H9 (cell line): ENCODE data around the gene PYROXD2. TPM values are rescaled to one million over a fixed set of nuclear protein-coding genes. Genes with fewer than 3 reads are reported as not detected.

Experiments
- DNase-seq: peaks from one replicate; pipeline ENCODE4 v3.0.0-alpha.2; 2017
- H2AFZ ChIP-seq: one replicate; pipeline ENCODE4 v1.6.1; 2013; ENCODE audit warnings: mild to moderate bottlenecking, low read length, control low read depth, moderate library complexity
- H2AK5ac ChIP-seq: 2 replicates; pipeline ENCODE4 v1.6.1; 2013; ENCODE audit warnings: low read length, control low read depth, mixed read lengths; ENCODE audit not compliant: insufficient read length
- H2BK120ac ChIP-seq: one replicate; pipeline ENCODE4 v1.6.1; 2013; ENCODE audit warnings: low read depth, mild to moderate bottlenecking, low read length, control low read depth, inconsistent platforms; ENCODE audit not compliant: poor library complexity, severe bottlenecking
- H2BK12ac ChIP-seq: 2 replicates; pipeline ENCODE4 v1.6.1; 2013; ENCODE audit warnings: low read length, control low read depth, mixed read lengths, low read depth; ENCODE audit not compliant: insufficient read length
- H2BK15ac ChIP-seq: 2 replicates; pipeline ENCODE4 v1.6.1; 2013; ENCODE audit warnings: low read depth, low read length, control low read depth
- H2BK20ac ChIP-seq: one replicate; pipeline ENCODE4 v1.6.1; 2013; ENCODE audit warnings: low read depth, mild to moderate bottlenecking, low read length, control low read depth, inconsistent platforms; ENCODE audit not compliant: poor library complexity, severe bottlenecking
- H2BK5ac ChIP-seq: 2 replicates; pipeline ENCODE4 v1.6.1; 2013; ENCODE audit warnings: low read length, control low read depth, mixed read lengths; ENCODE audit not compliant: insufficient read length
- H3K14ac ChIP-seq: 2 replicates; pipeline ENCODE4 v1.6.1; 2013; ENCODE audit warnings: low read length, control low read depth; ENCODE audit not compliant: insufficient read depth
- H3K18ac ChIP-seq: 2 replicates; pipeline ENCODE4 v1.6.1; 2013; ENCODE audit warnings: low read depth, mild to moderate bottlenecking, mixed read lengths, low read length, control low read depth; ENCODE audit not compliant: insufficient read length
- H3K23ac ChIP-seq: 2 replicates; pipeline ENCODE4 v1.6.1; 2013; ENCODE audit warnings: low read length, control low read depth, mixed read lengths, low read depth; ENCODE audit not compliant: insufficient read length
- H3K23me2 ChIP-seq: 2 replicates; pipeline ENCODE4 v1.6.1; 2013; ENCODE audit warnings: low read depth, mild to moderate bottlenecking, mixed read lengths, low read length, control low read depth; ENCODE audit not compliant: insufficient read length, poor library complexity, severe bottlenecking
- H3K27ac ChIP-seq: 2 replicates; pipeline ENCODE4 v1.5.1; 2013; ENCODE audit warnings: low read length, control low read depth, mixed read lengths, low read depth; ENCODE audit not compliant: insufficient read length
- H3K27me3 ChIP-seq: 2 replicates; pipeline ENCODE4 v1.6.1; 2013; ENCODE audit warnings: low read length, control low read depth, inconsistent platforms; ENCODE audit not compliant: insufficient read depth
- H3K4ac ChIP-seq: 2 replicates; pipeline ENCODE4 v1.6.1; 2013; ENCODE audit warnings: low read depth, mild to moderate bottlenecking, control low read depth, inconsistent platforms, low read length, moderate library complexity
- H3K4me1 ChIP-seq: 2 replicates; pipeline ENCODE4 v1.6.1; 2013; ENCODE audit warnings: low read length, control low read depth, inconsistent platforms; ENCODE audit not compliant: insufficient read depth
- H3K4me2 ChIP-seq: 2 replicates; pipeline ENCODE4 v1.6.1; 2013; ENCODE audit warnings: low read length, control low read depth, mixed read lengths; ENCODE audit not compliant: insufficient read length, insufficient read depth
- H3K56ac ChIP-seq: 2 replicates; pipeline ENCODE4 v1.6.1; 2013; ENCODE audit warnings: low read depth, mild to moderate bottlenecking, mixed read lengths, low read length, control low read depth; ENCODE audit not compliant: insufficient read length
- H3K79me1 ChIP-seq: 2 replicates; pipeline ENCODE4 v1.6.1; 2013; ENCODE audit warnings: low read depth, mild to moderate bottlenecking, moderate library complexity, low read length, control low read depth, inconsistent platforms; ENCODE audit not compliant: insufficient read depth, poor library complexity, severe bottlenecking
- H3K79me2 ChIP-seq: 2 replicates; pipeline ENCODE4 v1.6.1; 2013; ENCODE audit warnings: low read length, control low read depth, inconsistent platforms; ENCODE audit not compliant: insufficient read depth
- H3K9ac ChIP-seq: 2 replicates; pipeline ENCODE4 v1.6.1; 2013; ENCODE audit warnings: low read length, control low read depth, mixed read lengths; ENCODE audit not compliant: insufficient read length; ENCODE audit errors: extremely low read depth
- H3K9me3 ChIP-seq: one replicate; pipeline ENCODE4 v1.6.1; 2013; ENCODE audit warnings: low read depth, low read length, inconsistent platforms; ENCODE audit not compliant: control insufficient read depth
- H3T11ph ChIP-seq: one replicate; pipeline ENCODE4 v1.6.1; 2013; ENCODE audit warnings: mild to moderate bottlenecking, low read length, control low read depth, inconsistent platforms
- H4K20me1 ChIP-seq: one replicate; pipeline ENCODE4 v1.6.1; 2013; ENCODE audit not compliant: control insufficient read depth, insufficient read length, insufficient read depth
- H4K5ac ChIP-seq: 2 replicates; pipeline ENCODE4 v1.6.1; 2013; ENCODE audit warnings: low read depth, mild to moderate bottlenecking, mixed read lengths, low read length, control low read depth; ENCODE audit not compliant: insufficient read length
- H4K8ac ChIP-seq: replicated peaks from 2 replicates; pipeline ENCODE4 v1.6.1; 2013; ENCODE audit warnings: low read length, control low read depth, mixed read lengths, low read depth; ENCODE audit not compliant: insufficient read length
- H4K91ac ChIP-seq: 2 replicates; pipeline ENCODE4 v1.6.1; 2013; ENCODE audit warnings: low read depth, mild to moderate bottlenecking, moderate library complexity, mixed read lengths, low read length, control low read depth; ENCODE audit not compliant: insufficient read length
- H3K27ac Mint-ChIP-seq, 3 experiments: 2 replicates in 2 of 3; 3 replicates in 1 of 3; pipeline ENCODE4 v1.8.0; 2020 to 2021; ENCODE audit warnings: mixed read lengths in 3 of 3, mild to moderate bottlenecking in 1 of 3, moderate library complexity in 1 of 3
- H3K27me3 Mint-ChIP-seq: 2 replicates; pipeline ENCODE4 v1.8.0; 2021; ENCODE audit warnings: low read depth, mild to moderate bottlenecking, moderate library complexity, mixed read lengths
- H3K36me3 Mint-ChIP-seq, 3 experiments: 2 replicates in 2 of 3; 3 replicates in 1 of 3; pipeline ENCODE4 v1.8.0; 2020 to 2021; ENCODE audit warnings: low read depth in 3 of 3, mixed read lengths in 3 of 3; ENCODE audit not compliant: insufficient read depth in 1 of 3
- H3K4me1 Mint-ChIP-seq, 2 experiments: 2 replicates each; pipeline ENCODE4 v1.8.0; 2020; ENCODE audit warnings: mixed read lengths in 2 of 2
- H3K4me3 Mint-ChIP-seq, 2 experiments: 2 replicates in 1 of 2; 3 replicates in 1 of 2; pipeline ENCODE4 v1.8.0; 2020 to 2021; ENCODE audit warnings: mild to moderate bottlenecking in 2 of 2, mixed read lengths in 2 of 2, moderate library complexity in 1 of 2
- H3K9me3 Mint-ChIP-seq, 2 experiments: 2 replicates in 1 of 2; 3 replicates in 1 of 2; pipeline ENCODE4 v1.8.0; 2020; ENCODE audit warnings: mild to moderate bottlenecking in 2 of 2, mixed read lengths in 2 of 2, moderate library complexity in 1 of 2
- CTCF ChIP-seq: fragments of 200-600 bp; sonication (generic); conservative IDR thresholded peaks from 3 replicates; pipeline ENCODE4 v1.8.0; 2021; ENCODE audit warnings: antibody characterized with exemption, mild to moderate bottlenecking
- WGBS: extraction: QIAGEN DNeasy Blood & Tissue Kit; methylation state at CpG from one replicate; pipeline ENCODE4 v1.1.7; 2013; ENCODE audit warnings: missing lambda C conversion rate, low lambda C conversion rate, mixed read lengths; ENCODE audit not compliant: insufficient read length; ENCODE audit errors: extremely low coverage; 5-methylcytosine and 5-hydroxymethylcytosine counted together
- total RNA-seq: library from RNA; stranded (reverse); gene quantifications from 2 replicates; pipeline ENCODE4 v1.2.1, GENCODE V29; 2021

Gene PYROXD2
- total RNA-seq, 1 experiment from 2014 or later: 5.3 TPM

DNA sequence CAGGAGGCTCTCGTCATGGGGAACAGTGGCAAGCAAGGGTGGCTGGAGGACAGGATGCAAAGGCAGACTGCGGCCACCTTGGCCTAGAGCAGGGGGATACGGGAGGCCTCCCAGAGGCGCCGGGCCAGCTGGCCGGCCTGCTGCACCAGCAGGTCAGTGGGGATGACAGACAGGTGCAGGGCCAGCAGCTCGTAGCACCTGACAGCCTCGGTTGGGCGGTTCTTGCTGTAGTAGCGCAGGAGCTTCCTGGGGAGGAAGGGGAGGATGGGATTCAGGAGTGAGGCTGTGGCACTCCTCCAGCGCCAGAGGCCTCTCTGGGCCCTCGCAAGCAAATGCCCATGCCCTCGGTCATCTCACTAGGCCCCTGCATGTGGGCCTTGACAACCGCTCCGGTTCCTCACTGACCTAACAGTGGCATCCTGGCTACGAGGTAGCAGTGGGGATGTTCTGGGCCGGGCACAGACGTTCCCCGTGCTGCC, 2.5 kb upstream of the PYROXD2 start:
- H4K5ac ChIP-seq: no peak overlapping the region
- no peak overlapping the region for H3K23ac ChIP-seq
- no peak overlapping the region for H4K8ac ChIP-seq
- H3K27ac ChIP-seq: no peak overlapping the region
- H2BK12ac ChIP-seq: no peak overlapping the region
- H3K18ac ChIP-seq: no peak overlapping the region
- peaks cover 6% of the 10 kb centered on the region; the same call in 1 of the 2 replicates for H3K4me1 ChIP-seq
- no peaks in the 10 kb centered on the region for H3K79me2 ChIP-seq
- H4K20me1 ChIP-seq: no peaks in the 10 kb centered on the region
- H2BK20ac ChIP-seq: no peak overlapping the region
- no peak overlapping the region for H2AFZ ChIP-seq
- Mint-ChIP-seq H3K9me3 (no peaks in the 10 kb centered on the region), H3K36me3 (peaks cover 0 to 8% (median 4%) of the 10 kb centered on the region in 3 experiments; a peak in 3 of 7 replicates), H3K27me3 (no peaks in the 10 kb centered on the region), H3K27ac (no peak overlapping the region), H3K4me3 (no peak overlapping the region), H3K4me1 (peaks cover 15% of the 10 kb centered on the region in 2 experiments)
- H3K4ac ChIP-seq: no peak overlapping the region
- H3K9me3 ChIP-seq: no peaks in the 10 kb centered on the region
- no peak overlapping the region for H2BK5ac ChIP-seq
- H2BK120ac ChIP-seq: no peak overlapping the region
- no peak overlapping the region for H4K91ac ChIP-seq
- H3K14ac ChIP-seq: no peak overlapping the region
- H2AK5ac ChIP-seq: no peak overlapping the region
- no peak overlapping the region for H2BK15ac ChIP-seq
- peaks cover 7% of the 10 kb centered on the region for H3K23me2 ChIP-seq
- H3K79me1 ChIP-seq: no peaks in the 10 kb centered on the region
- no peaks in the 10 kb centered on the region for H3K27me3 ChIP-seq
- no peak overlapping the region for H3K4me2 ChIP-seq
- no peak overlapping the region for H3T11ph ChIP-seq
- no peak overlapping the region for H3K56ac ChIP-seq
- no CpG with 5 or more reads among the region's 19 CpGs for WGBS
- TF ChIP-seq CTCF: no peak
- DNase-seq: no peak
- H3K9ac ChIP-seq: no peak overlapping the region
